GM19238 (cell line): ENCODE data around the gene C2orf66.

ENCODE experiments used
- DNase-seq: peaks from one replicate; pipeline ENCODE4 v3.0.0; 2011; ENCODE audit warnings: low spot score; ENCODE audit not compliant: insufficient read length

The C2orf66 gene

DNA sequence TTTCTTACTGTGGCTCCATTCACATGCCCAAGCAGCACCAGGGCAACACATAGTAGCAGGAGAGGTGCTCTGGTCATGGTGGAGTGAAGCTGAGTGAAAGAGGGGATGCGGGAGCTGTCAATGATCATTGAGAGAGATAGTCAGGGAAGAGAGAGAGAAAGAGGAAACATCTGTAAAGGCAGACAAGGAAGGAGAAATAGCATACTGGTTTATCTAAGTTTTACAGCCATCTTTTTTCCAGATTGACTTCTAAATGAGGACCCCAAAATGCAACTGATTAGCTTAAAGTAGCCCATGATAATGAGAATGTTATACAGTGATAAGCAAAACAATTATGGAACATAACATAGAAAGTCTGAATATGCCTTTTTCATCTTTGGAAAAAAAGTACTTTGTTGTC, at the start of gene C2orf66:
Gene C2orf66 (minus strand): TSS at position 96 of the 400 bp plus-strand sequence. CDS start 19 bp downstream, at position 77.
- no peak for DNase-seq

GRCh38 chr2:196854629-196855028, 45.5 kb upstream of the C2orf66 start:
- DNase-seq: no peak

DNA sequence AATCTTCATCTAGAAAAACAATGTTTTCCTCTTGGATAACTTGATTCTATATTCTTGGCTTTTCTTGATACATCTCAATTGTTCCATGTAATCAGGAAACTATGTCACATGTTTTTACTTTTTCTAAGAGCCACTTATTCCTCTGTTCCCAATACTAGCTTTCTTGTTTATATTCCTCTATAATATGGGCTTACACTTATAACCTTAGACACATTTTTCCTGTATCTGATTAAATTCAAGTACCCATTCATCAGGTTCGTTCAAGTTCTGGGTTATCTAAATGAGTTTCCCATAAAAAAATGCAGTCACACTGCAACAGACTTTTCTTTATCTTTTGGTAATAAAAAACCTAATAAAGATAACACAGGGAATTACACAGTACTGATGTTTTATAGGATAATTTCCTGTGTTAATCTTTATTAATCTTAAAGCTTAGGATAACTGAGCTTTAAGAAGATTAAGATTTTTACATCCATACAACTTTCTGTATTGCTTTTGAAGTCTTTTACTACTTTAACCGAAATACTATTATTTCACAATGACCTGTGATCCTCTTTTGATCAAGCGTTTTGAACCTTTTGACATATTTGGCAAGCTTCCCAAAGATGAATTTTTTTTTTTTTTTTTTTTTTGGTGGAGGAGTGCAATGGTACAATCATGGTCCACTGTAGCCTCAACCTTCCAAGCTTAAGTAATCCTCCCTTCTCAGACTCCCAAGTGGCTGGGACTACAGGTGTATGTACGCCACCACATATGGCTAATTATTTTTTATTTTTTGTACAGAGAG, 44.3 kb upstream of the C2orf66 start:
- no peak for DNase-seq

DNA sequence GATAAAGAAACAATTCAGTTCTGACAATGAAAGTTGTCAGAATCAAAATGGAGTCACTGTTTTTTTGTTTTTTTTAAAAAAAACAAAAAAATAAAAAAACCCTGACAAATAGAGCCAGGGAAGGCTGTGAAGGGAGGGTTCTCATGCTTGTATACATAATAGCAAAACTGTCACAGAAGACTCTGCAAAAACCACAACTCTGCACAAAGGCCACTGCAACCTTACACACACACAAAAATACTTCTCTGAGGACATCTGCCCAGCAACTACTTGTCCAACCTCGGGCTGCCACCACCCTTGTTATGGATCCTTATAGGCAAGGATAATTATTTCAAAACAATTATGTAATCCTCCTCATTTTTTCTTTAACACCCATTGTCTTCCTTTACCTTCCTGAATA, 41.9 kb upstream of the C2orf66 start:
- DNase-seq: no peak

DNA sequence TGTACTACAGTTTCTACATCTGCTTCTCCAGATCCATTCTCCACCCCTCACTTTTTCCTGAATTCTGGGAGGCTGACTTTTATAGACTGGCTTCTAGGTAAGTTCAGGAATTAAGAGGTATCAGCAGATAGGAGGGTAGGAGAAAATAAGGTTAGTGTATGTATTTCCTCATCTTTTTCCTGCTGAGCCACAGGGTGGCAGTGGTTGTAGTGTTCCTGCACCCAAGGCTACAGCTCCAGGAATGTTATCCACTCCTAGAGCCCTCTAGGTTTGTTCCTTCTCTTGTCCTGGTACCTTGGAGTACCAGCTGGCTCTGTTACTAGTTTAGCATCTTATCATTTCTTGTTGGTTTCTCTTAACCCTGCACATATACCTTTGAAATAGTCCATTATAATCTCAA, 40.7 kb upstream of the C2orf66 start:
- DNase-seq: no peak

DNA sequence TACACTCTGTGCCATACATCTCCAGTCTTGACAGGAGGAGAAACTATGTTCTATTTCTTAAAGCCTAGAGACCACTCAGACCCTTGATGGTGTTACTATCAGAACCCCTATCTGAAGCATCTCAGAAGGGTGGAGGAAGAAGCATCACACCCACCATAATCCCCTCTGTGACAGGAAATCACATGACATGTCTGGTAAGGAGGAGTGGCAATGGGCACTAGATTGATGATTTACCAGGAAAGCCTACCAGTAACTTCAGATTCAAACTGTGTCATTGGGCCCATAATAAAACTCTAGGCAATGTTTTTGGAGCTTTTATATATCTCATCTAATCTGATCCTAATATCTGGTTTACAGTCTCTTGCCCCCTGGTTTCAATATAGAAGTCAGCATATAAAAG, 37.1 kb upstream of the C2orf66 start:
- DNase-seq: no peak

DNA sequence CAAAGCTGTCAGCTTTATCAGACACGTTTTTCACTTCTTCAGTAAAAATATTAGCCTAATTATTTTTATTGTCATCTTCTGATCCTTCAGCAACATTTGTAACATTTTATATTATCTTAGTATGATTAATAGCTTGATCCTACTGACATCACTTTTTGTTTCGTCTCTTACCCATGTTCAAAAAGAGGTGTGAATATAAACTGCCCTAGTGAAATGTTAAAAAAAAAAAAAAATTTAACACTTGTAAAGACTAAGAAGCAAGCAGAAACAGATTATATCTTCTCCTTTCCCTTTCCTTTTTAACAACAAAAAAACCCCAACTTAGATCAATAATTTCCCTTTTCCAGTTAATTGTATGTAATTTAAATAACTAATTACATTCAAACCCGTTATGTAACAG, 36.2 kb upstream of the C2orf66 start:
- DNase-seq: no peak

- no peak for DNase-seq
These were observed 31.0 kb upstream of the C2orf66 start for GRCh38 chr2:196840171-196840570.

DNA sequence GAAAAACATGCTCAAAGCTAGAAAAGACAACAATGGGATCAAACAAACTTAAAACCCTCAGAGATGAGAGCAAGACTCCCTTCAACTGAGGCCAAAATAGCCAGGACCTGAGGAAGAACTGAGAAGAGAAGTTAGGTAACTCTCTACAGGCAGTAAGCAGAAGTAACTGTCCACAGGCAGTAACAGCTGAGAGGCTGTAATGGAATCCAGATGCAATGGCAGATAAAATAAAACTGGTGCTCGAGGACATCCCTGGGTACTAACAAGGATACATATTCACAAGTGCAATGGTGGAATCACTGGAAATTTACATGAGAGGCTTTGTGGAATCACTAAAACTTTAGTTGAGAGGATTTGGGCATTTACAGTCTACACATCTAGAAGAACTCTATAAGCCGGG, 30.4 kb upstream of the C2orf66 start:
- DNase-seq: no peak

DNA sequence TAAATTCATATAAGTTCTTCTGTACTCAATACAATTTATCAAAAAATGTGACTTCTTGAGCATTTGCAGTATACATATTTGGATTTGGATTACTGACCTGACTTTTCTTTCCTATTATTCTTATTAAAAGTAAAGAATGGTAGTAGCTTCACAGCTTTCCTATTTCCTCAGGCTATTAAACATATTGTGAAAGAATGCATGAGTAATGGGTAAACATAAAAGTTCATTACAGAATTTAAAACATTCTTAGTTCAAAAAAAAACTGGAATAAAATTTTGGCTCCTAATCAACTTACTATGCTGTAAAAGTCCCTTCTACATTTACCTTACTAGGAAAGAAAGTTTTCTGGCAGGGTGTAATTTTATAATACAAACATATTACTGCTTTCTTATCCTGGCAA, 27.3 kb upstream of the C2orf66 start:
- no peak for DNase-seq

DNA sequence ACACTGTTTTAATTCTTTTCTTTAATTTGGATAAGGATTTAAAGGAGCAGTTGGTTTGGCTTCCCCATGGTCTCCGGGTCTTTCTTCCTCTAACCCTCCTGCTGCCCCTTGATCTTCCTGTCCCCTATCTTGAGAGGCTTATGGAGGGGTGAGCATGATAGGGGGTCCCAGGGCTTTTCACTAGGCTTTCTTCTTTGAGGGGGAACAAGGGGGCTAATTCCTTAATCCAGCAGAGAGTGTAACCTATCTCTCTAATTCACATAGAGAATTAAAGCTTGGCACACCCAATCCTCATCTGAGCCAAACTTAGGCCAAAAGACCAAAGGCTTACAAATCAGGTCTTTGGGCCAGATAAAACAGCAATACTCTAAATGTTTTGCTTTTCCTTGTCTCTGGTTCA, 21.5 kb upstream of the C2orf66 start:
- DNase-seq: no peak

DNA sequence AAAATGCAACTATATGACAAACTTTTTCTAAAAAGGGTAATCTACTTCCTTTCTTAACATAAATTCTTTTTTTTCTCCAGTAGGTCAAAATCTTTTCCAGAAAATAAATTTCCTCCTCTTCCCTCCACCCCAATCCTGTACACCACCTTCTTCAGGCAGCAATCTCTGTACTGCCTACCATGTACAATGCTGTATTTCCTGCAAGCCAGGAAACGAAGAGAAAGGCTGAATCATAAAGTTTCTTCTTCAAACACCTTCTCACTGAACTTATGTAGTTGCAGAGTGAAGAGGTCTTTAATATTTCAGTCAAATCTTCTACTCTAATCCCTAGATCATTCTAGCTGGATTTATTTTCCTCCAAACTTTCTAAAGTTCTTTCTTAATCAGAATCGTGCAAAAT, 18.2 kb upstream of the C2orf66 start:
- no peak for DNase-seq

DNA sequence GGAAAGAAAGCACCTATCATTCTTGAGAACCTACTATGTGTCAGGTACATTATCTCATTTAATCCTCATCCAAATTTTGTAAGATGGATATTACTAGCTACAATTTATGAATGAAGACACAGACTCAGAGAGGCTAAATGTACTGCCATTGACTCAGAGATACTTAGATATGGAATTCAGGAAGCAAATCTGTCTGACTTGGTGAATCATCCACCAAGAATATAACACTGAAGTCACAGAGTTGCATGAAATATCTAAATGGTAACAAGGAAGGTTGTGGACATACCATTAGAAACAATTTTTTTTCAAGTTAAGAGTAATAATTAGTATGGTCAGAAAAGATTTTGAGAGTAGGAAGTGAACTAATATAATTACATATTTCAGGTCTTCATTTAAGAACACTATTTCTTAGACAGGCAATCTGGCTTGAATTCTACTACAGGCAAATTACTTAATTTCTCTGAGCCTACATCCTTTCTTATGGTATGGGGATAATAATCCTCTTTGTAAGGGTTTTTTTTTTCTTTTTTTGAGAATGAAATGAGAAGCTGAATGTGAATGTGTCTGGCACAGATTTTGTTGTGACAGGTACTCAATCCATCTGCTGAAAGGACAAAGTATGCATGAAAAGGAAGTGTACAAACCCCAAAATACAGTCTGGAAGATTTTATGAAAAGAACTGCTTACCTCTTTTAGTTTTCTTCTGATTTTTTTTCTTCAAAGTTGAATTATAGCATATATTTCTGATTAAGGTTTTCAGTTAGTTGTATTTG, 14.8 kb upstream of the C2orf66 start:
- no peak for DNase-seq

GRCh38 chr2:196821195-196821594, 12.0 kb upstream of the C2orf66 start:
- DNase-seq: no peak

- DNase-seq: no peak
These were observed 981 bp downstream of the C2orf66 start for GRCh38 chr2:196808083-196808665.

GRCh38 chr2:196804381-196804780, 4.8 kb downstream of the C2orf66 start:
- DNase-seq: no peak

- no peak for DNase-seq
These were observed 6.8 kb downstream of the C2orf66 start for GRCh38 chr2:196802401-196802800.

DNA sequence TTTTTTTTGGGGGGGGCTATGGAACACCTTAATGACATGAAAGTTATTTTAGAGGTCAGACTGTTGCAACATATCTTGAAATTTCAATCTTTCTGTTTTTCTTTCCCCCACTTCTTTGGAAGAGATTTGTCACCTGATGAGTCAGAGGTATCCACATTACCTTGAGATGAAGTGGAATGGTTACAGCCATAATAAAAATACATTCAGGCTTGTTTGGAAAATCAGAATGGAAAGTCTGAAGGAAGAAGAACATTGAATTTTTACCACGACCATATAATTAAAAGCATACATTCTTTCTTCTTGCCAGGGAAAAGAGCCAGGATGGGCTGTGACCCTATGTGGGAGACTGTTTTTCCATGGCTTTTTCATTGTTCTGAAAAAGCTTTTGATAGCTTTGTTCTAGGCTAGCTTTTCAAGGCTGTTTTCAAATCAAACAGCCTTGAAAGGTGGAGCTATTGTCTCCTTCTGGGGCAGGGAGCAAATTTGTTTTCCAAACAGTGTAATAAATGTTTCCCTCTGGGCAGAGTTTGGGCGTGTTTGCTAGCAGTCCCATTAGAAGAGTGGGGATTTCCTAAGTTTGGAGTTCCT, 7.4 kb downstream of the C2orf66 start:
- DNase-seq: no peak

DNA sequence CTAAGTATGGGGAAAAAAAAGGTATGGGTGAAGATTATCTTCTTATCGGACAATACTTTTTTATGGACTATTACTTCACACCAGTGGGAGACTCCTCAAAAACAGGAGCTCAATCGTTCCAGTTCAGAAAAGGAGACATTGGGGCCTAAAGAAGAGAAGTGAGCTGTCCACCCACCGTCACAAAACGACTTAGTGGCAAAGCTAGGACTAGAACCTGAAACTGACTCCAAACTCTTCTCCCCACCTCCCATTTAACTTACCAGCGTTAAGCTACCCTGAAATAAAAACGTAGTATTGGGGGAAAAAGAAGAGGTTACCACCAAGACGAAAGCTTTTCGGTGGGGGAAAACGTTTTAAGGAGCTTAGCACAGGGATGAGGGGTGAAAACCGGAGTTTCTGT, 10.2 kb downstream of the C2orf66 start:
- DNase-seq: no peak

DNA sequence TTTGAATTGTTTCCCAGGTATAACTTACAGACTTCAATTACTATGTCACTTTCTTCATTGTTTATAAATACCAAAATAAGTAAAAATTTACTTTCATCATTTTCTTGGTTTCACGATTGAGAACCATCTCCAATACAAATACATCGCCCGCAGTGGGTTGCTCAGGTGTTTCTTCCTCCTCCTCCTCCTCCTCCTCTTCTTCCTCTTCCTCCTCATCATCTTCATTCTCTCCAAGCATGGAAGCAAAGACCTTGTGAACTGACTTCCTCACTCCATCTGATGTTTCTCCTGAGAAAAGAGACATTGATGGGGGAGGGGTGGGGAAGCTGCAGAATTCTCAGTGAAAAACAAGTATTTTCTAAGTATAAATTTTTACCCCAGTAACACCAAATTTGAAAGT, 16.3 kb downstream of the C2orf66 start:
- no peak for DNase-seq

DNA sequence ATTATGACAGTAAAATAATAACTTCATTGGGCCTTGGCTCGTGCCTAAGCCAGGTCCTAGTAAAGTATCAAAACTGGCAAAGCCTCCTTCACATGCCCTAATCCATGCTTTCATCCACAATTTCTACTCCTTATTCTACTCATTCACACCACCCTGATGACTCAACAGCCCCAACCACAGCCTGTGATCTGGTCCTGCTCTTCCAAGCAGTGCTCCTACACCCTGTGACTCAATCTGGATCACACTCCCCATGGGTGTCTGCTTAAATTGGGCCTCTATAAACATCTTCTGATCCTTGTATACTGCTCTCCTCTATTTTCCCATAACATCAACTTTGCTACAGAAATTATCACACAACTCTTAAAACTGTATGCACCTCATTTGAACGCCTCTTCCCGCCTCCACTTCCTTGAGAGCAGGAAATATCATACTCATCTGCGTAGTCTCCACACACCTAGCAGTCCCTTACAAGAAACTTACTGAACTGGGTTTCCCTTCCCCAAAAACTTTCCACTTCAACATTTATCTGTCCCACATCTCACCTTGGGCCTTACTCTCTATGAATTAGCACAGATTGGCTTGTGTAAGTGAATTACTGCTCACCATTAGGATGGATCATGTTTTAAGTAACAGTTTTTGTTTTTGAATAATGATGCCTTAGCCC, 25.6 kb downstream of the C2orf66 start:
- no peak for DNase-seq

DNA sequence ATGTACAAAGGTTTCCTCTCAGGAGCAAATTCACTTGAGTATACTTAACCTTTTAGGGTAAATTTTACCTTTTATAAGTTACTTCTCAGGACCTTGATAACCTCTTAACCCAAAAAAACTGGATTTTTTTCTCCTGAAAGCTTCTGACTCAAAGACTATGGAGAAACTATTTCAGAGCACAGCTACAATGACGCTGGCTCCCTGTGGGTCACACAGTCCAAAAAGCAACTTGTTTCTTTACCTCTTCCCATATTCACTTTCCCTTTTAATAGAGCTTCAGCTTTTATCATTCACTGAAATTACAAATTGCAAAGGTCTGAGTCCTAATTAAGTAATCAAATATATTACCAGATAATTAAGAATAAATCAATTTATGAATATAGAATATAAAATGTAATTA, 42.1 kb downstream of the C2orf66 start:
- no peak for DNase-seq
